Activated T-helper 1 cell treated with Interleukin-2 at 50 U/mL for 16 hours (primary cell): ENCODE data around the gene ZSCAN2.
A peak's percentile ranks its signal among the peaks of the same experiment; 100 is the strongest.
"Not testable (repeated sequence)": the region's sequence is repeated elsewhere in the genome, so short reads cannot be mapped to it uniquely, and the experiment has no call there.

Experiments used
- DNase-seq: peaks from one replicate; pipeline ENCODE4 v3.0.0-alpha.2; 2020; ENCODE audit warnings: low read depth

The ZSCAN2 gene

DNA sequence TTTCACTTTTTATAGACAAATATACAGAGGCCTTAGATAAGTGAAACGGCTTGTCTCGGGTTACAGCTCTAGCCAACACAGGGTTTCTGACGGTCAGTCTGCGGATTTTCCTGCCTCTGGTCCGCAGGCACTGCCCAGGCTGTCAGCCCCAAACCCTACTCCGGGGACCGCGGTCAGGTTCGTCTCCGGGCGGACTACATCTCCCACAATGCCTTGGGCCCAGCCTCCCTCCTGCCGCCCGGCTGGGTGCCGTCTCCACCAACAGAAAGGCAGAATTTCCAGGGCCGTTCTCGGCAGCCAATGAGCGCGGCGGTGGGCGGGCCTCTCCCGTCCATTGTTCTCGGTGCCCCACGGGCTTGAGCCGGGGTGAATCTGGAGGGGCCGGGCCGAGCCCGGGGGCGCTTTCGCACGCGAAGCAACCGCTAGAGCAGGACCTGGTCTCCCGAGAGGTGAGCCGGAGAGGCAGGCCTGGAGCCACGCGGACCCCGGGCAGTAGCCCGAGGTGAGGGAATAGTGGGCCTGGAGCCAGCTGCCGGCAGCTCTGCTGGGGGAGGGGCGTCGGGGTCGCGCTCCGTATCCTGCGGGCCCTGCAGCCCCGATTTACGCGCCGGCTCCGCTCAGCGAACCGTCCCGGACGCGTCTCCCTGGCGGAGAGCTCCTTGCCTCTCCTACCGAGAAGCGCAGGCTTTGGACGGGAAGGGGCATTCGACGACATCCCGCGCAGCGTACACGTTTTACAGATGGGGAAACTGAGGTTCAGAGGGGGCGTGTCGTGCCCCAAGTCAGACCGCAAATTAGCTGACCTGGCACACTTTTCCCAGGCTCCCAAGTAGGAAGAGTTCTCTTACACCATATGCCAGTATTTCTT, at the start of gene ZSCAN2:
Gene ZSCAN2 (plus strand): TSS at position 323 of the 868 bp plus-strand sequence. CDS start 2,919 bp downstream, outside the sequence.
- DNase-seq: peak; percentile 86

DNA sequence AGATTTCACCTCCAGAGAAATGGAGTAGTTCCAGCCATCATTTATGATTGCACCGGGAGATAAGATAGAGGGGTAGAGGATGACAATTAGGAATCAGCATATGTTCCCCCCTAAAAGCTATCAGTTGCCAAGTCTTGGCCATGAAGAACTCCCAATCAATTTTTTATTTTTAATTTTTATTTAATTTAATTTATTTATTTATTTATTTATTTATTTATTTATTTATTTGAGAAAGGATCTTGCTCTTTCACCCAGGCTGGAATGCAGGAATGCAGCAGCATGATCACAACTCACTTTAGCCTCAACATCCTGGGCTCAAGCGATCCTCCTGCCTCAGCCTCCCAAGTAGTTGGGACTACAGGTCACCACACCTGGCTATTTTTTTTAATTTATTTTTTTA, 49.2 kb upstream of the ZSCAN2 start:
- DNase-seq: not testable (repeated sequence)

DNA sequence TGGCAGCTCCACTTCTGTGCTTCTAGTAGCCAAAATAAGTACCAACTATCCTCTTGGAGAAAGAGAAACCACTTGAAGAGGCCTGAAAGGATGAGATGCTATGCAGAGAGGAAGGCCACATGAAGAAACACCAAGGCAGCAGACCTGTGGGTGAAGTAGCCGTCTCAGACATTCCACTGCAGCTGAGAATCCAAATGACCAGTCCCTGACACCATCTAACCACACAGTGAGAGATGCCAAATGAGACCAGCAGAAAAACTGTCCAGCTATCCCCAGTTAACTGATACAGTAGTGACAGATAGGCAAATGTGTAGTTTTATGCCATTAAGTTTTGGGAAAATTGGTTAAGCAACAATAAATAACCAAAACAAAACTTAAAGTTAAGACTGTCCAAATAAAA, 47.9 kb upstream of the ZSCAN2 start:
- DNase-seq: no peak

DNA sequence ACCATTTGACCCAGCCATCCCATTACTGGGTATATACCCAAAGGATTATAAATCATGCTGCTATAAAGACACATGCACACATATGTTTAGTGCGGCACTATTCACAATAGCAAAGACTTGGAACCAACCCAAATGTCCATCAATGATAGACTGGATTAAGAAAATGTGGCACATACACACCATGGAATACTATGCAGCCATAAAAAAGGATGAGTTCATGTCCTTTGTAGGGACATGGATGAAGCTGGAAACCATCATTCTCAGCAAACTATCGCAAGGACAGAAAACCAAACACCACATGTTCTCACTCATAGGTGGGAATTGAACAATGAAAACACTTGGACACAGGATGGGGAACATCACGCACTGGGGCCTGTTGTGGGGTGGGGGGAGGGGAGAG, 44.1 kb upstream of the ZSCAN2 start:
- DNase-seq: not testable (repeated sequence)

DNA sequence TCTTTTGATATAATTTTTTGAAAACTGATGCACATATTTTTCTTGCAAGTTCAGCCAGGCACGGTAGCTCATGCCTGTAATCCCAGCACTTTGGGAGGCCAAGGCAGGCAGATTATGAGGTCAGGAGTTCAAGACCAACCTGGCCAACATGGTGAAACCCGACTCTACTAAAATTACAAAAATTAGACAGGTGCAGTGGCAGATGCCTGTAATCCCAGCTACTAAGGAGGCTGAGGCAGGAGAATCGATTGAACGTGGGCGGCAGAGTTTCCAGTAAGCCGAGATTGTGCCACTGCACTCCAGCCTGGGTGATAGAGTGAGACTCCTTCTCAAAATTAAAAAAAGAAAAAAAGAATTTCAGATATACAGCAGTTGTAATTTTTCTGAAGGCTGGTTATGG, 32.8 kb upstream of the ZSCAN2 start:
- DNase-seq: not testable (repeated sequence)

DNA sequence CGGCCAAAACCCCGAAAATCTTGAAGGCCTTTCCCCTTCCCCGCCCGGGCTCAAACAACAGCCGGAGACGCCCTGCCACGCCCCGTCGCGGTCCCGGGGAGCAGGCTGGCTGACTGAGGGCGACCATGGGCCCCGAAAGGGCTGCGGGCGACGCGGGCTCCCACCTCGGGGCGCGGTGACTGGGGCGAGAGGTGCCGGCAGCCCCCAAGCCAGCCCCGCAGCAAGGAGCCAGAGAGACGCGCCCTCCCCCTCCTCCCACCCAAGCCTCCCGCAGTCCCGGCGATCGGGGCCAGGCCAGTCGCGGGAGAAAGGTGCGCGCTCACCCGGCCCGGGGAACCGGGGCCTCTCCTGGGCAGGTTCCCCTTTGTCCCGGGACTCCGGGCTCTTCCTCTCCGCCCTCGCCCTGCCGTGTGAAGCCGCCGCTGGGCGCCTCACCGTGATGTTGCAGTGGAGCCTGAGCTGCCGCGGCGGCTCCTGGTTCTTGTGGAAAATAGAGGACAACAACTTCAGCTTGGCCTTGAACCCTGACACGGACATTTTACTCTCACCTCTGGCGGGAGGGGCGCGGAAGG, 30.6 kb upstream of the ZSCAN2 start:
- DNase-seq: peak; percentile 39

DNA sequence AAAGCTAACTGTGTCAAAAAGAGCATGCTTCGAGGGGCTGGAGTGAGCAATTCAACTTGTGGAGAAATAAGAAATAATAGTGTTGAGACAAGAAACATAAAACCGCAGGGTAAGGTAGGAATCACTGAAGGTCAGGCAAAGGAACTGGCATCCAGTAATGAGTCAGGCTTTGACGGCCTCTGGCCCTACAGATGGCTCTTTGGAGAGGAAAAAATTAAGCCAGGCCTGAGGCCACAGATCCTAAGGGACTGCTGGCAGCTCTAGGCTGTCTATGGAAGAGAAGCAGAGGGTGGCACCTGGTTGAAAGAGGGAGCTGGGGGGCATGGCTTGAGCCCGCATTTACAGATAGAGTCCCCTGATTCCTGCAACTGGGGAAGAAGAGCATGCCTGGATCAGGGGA, 28.6 kb upstream of the ZSCAN2 start:
- DNase-seq: no peak

DNA sequence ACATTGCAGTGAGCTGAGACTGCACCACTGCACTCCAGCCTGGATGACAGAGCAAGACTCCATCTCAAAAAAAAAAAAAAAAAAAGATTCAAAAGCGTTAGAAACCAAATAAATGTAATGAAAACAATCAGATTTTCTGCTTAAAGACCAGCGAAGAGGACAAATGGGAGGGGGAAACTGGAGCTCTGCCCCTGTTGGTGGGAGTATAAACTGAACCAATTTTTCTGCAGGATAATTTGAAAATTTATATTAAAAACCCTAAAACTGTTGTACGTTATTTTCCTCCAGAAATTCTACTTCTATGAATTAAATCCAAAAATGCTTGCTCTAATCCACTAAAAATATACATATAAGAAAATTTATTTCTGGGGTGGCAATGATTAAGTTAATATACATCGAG, 25.3 kb upstream of the ZSCAN2 start:
- DNase-seq: no peak

DNA sequence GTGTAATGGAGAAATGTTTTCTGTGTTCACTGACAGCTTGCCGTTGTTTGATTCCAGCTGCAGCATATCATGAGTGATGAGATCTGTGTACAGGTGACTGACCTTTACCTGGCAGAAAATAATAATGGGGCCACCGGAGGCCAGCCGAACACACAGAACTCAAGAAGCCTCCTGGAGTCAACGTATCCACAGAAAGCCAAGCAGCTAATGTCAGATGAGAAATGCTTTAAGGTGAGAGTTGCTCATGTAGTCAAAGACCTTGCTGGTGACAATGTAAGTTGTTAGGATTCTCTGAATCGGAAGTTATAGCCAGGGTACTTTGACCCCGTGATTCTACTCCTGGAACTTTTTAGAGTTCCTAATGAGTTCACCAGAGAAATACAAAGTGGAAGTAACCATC, 22.9 kb upstream of the ZSCAN2 start:
- not testable (repeated sequence) for DNase-seq

DNA sequence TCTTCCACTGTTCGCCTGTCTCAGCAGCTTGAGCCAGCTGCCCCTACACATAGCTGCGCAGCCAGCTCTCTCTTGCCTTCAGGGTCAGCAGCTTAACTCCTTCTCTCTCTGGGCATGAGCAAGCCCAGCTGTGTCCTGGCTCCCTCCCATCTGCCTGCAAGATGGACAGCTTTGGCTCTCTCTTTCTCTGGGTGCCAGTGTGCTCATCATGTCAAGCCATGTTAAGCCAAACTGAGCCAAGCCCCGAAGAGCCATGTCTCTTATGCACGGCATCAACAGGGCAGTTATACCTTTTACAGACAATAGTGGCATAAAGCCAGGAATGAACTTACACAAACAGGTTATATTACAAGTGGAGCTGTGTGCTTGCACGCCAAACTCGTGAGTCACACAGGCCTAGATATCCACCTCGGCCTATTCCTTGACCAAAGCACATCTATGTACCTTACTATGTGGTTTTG, 21.5 kb upstream of the ZSCAN2 start:
- DNase-seq: not testable (repeated sequence)

DNA sequence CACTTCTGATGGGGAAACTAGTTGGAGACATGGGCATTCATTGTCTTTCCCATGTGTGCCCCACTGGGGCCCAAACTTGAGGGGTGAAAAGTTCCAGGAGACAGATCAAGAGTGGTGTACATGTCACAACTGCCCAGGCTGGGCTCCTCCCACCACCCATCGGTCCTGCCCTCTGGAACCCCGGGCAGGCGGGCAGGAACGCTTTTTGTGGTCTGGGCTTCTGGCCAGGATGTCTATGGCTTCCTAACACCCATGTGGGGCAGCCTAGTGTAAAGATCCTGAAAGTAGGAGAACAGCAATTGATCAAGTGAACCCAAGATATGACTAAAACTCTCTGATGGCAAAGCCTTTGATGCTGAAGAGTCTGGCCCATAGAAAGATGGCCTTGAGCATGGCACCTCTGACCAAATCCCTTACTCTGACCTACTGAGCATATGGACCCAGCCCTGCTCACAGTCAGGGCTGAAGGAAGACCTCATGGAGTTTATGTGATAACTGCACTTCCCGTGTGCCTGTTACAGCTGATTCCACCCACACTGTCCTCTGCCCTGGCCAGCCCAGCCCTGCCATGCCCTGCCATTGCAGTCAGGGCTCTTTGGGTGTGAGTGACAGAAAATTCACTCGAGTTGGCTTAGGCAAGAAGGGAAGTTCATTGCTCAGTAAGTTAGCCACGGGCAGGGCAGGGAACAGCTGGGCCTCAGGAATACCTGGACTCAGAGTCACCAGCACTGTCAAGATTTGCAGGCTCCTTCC, 19.0 kb upstream of the ZSCAN2 start:
- not testable (repeated sequence) for DNase-seq

DNA sequence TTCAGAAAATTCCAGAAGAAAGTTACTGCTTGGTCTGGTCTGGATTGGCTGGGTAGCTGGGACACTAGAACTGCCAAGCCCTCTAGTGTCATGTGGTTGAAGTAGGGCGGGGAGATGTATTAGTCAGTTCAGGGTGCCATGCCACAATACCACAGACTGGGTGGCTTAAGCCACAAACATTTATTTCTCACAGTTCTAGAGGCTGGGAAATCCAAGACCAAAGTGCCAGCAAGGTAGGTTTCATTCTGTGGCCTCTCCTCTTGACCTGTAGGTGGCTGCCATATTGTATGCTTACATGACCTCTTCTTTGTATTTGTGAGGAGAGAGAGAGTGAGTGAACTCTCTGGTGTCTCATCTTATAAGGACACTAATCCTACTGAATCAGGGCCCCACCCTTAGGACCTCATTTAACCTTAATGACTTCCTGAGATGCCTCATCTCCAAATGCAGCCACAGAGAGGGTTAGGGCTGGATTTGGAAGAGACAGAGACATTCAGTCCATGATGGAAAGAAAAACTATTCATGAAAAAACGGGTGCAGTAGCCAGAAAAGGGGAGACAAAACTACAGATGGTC, 18.1 kb upstream of the ZSCAN2 start:
- no peak for DNase-seq

DNA sequence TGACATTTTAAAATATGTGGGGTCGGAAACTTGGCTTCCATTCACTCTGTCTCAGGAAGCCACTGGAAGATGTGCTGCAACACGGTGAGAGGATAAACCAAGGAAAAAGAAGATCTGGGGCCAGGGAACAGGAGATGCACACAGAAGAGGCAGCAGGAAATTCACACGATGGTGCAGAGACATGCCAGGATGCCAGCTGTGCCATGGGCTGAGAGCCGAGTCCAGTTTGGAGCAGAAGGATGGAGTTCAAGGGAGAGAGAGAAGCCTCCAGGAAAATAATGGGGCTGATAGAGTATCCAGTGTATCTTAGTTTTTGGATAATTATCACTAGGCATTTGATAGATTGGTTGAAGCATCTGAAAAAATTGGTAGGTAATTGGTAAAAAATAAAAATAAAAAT, 16.9 kb upstream of the ZSCAN2 start:
- not testable (repeated sequence) for DNase-seq

DNA sequence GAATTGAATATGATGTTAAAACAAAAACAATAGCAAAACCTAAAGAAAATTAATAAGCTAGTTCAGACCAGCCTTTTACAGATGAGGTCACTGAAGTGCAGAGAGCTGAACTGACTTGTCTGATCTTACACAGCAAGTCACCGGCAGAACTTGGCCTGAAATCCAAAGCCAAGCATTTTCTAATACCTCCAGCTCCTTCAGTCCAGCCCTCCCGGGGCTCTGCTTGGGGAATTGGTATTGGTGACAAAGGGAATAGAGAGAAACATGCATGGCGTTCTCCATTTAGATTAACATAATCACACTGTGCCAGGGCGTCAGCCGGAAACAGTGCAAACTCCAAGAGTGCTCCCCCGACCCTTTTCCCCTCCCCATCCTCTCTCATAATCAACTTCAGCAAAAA, 14.1 kb upstream of the ZSCAN2 start:
- no peak for DNase-seq

DNA sequence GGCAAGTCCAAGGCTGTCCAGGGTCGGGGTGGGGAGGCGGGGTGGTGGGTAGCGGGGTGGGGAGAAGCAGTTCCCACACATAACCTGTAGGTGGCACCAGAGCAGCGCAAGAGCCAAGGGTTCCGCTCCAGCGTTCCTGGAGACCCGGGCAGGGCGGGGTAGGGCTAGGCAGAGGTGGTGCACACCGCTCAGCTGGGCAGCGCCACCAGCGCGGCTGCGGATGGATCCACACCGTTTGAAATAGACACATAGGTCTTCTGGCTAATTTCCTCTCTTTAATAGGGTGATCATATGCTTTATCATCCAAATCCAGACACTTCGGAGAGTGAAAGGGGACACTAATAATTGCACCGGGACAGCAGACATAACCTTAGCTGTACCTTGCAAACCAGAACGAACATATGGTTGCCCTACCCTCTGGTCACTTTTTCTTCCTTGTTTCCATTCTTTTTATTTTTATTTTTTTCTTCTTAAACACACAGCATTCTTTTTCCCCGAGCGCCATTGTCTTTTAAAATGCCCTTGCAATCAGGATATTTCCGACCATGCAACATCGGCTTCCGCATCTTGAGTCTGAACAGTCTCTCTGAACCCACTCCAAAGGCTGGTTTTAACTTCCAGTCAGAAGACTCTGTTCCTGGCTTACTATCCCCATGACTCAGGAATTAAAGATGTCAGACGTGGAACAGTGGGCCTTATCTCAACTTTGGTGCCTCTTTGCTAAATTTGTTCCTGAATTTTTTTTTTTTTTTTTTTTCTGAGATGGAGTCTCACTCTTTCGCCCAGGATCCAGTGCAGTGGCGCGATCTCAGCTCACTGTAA, 12.5 kb upstream of the ZSCAN2 start:
- DNase-seq: peak; percentile 74

DNA sequence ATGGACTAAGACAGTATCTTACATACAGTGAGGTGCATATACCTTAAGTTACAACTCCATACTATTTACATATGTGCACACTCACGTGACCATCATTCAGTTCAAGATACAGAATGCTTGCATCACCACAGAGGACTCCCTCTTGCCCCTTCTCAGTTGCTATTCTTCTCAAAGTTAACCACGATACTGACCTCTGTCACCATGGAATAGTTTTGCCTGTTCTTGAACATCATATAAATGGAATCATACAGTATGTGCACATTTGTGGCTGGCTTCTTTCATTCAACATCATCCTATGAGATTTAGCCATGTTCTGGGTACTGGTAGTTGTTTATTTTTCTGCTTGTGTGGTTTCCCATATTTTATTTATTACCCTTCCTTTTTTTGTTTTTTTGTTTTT, 10.4 kb upstream of the ZSCAN2 start:
- no peak for DNase-seq

DNA sequence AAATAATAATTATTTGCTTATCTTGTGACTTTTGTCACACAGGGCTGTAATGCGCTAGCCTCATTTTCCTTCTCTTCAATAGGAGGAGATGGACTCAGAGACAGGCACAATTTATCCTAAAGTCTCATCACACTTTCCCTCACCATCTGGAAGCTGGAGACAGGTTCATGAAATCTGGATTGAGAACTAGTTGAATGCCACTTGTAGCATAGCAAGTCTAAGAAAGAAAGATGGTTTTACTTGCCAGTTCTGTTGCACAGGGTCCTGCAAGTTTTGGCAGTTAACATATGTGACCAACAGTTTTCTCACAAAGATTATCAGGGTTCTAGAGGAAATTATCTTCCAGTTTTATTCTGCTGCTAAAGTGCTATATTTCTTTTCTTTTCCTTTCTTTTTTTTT, 9.0 kb upstream of the ZSCAN2 start:
- DNase-seq: no peak

DNA sequence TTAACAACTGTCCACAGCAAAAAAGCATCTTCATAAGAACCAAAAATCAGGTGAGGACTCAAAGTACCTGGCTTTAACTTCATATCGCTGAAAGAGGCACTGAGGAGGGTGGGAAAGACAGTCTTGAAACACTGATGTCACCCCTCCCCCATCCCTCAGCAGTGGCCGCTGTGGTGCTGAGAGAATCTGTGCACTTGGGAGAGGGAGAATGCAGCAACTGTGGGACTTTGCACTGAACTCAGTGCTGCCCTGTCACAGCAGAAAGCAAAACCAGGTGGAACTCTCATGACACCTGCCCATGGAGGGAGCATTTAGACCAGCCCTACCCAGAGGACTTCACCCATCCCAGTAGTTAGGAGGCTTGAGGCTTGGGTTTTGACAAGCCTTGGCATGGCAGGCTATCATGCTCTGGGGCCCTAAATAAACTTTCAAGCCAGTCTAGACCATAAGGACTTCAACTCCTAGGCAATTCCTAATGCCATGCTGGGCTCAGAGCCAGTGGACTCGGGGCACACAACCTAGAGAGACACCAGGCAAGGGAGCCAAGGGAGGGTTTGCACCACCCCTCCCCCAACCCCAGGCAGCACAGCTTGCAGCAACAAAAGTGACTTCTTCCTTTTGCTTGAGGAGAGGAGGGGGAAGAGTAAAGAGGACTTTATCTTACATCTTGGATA, 6.1 kb upstream of the ZSCAN2 start:
- no peak for DNase-seq

DNA sequence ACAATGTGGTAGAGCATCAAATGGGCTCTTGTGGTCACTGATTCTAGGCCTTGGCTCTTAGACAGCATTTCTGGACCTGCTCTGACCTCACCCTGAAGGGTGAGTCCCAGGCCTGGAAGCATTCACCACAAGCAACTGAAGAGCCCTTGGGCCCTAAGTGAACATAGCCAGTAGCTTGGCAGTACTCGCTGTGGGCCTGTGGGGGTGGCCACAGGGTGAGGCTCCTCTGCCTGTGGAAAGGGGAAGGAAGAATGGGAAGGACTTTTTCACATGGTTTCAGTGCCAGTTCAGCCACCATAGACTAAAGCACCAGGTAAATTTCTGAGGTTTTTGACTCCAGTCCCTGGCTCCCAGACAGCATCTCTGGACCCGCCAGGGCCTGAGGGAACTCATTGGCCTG, 5.1 kb upstream of the ZSCAN2 start:
- no peak for DNase-seq

DNA sequence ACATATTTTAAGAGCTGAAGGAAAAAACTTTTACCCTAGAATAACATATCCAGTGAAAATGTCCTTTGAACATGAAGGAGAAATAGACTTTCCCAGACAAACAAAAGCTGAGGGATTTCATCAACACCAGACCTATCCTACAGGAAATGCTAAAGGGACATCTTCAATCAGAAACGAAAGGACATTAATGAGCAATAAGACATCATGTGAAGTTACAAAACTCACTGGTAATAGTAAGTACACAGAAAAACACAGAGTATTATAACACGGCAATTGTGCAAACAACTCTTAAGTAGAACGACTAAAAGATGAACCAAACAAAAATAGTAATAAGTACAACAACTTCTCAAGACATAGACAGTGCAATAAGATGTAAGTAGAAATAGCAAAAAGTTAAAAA, 3.5 kb upstream of the ZSCAN2 start:
- no peak for DNase-seq

DNA sequence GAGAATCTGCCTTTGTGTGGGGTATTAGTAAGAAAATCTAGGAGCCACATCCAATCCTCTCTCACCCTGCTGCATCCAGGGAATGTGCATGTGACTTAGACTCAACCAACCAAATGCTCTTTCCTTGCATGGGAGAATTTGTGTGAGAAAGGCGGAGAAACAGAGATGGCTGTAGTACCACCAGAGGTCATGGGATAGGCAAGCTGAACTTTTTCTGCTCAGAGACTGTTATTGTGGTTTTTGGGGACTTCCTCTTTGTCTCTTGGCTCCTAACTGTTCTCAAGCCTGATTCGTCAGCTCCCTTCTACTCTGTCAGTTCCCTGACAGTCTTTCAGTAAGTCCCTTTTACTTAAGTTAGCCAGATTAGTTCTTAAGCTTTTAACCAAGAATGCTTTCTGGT, 2.6 kb upstream of the ZSCAN2 start:
- no peak for DNase-seq
